Measurements from ENCODE around the gene TAS2R1.
"Not testable (repeated sequence)": the region's sequence is repeated elsewhere in the genome, so short reads cannot be mapped to it uniquely, and the experiment has no call there.

The TAS2R1 gene

GRCh38 chr5:9621379-9621903 lies 8.7 kb downstream of the TAS2R1 start:
- DNase-seq = no peak

- DNase-seq = no peak
Observed at GRCh38 chr5:9619331-9620092, 10.6 kb downstream of the TAS2R1 start.

- no peak for DNase-seq
Observed at GRCh38 chr5:9617739-9618504, 12.2 kb downstream of the TAS2R1 start.

GRCh38 chr5:9617221-9617620 lies 12.9 kb downstream of the TAS2R1 start:
- DNase-seq = no peak

- no peak for DNase-seq
Observed at GRCh38 chr5:9615331-9615730, 14.8 kb downstream of the TAS2R1 start.

GRCh38 chr5:9613360-9613759 lies 16.8 kb downstream of the TAS2R1 start:
- DNase-seq = no peak

DNA sequence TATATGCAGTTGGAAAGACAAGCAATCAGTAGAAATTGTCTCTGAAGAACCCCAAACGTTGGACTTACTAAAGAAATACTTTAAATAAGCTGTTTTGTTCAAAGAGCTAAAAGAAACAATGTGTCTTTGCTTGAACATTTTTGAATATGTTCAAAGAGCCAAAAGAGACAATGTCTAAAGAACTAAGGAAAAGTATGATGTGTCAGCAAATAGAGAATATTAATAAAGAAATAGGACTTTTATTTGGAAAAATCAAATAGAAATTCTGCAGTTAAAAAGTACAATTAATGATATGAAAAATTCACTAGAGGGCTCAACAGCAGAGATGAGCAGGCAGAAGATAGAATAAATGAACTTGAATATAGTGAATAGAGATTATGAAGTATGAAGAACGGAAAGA lies 19.2 kb downstream of the TAS2R1 start:
- no peak for DNase-seq

- no peak for DNase-seq
Observed at GRCh38 chr5:9610364-9610763, 19.8 kb downstream of the TAS2R1 start.

DNA sequence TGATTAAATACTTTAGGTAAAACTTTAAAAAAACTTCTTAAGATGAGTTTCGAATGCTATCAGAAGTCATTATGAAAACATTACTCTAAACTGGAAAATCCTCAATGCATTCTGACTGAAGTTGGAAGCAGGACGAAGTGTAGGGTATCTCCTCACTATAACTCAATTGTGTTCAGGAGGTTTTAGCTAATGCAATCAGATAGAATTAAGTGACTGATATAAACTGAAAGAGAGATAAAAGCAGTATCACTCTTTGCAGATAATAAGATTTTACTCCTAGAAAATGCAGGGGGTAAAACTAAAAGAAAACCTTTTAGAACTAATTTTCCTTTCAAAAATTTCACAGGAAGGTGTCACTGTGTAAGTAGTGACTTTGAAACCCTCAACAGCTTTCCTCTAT lies 22.1 kb downstream of the TAS2R1 start:
- DNase-seq = no peak

DNA sequence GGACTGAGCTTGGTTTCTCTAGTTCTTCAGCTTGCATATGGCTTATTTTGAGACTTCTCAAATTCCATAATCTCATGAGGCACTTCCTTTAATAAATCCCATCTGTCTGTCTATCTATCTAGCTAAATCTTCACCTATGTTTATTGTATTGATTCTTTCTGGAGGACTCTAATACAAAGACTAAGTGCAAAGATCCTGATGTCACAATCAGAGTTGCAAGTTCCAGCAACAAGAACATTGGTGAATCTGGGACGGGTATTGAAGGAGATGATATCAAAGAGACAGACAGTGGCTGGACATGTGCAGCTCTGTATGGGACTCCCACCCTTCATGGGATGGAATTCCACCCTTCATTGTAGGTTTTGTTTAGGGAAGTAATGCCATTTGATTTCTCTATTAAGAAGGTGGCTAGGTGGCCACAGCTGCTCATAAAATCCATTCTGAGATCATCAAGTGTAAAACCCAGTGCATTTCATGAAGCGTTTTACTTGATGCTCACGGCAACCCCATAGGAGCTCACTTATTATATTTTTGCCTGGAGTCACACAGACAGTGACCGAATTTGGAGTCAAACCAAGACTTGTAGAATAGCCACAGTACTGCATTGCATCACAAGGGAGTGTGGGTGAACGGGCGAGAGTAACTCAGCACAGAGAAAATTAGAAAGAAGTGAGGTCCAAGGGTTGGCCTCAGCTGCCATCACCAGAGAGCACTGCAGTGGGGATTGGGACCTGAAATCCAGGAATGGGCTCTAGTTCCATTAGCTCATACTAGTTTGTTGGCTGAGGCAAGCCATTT lies 24.9 kb downstream of the TAS2R1 start:
- DNase-seq = no peak

GRCh38 chr5:9604416-9604815 lies 25.7 kb downstream of the TAS2R1 start:
- DNase-seq = no peak

DNA sequence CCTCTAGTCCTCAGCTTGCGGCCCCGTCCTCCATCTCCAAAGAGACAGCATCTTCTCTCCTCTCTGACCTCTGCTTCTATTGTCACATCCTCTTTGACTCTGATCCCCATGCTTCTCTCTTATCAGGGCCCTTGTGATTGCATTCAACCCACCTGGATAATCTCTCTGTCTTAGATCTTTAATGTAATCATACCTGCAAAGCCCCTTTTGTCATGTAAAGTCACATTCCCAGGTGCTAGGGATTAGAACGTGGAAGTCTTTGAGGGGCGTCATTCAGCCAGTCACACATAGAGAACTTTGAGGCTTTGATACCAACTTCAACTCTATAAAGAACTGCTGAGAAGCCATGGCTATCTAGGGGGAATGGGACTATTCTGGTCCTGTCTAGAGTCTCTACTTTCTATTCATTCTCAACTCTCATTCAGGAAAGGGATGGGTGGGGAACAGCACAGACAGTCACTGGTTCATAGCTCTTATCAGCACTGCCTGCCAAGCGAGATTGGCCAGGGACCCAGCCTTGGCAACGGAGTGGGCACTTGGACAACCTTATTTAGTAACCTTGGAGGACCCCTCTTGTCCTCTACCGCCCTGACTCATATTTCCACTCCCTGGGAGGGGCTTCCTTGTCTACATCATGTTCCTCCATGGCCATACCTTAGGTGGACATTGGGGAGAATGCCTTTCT lies 29.0 kb downstream of the TAS2R1 start:
- DNase-seq = no peak

DNA sequence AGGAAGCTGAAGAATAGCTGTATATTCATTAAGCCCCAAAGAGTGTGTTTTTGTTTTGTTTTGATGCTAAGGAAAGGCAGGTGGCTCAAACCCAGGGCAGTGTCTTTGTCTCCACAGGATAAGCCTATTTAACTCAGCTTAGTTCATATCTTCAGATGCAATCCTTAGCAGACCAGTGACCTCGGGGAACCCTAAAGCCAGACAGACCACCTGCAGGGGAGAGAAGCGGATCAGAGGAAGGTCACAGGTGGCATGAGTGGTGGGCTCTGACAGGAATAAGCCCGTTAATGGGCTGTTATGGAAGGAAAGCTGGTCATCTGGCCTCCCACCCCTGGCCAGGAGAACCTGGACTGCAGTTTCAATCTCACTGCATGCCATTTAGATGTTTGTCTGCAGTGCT lies 30.8 kb downstream of the TAS2R1 start:
- no peak for DNase-seq

GRCh38 chr5:9598329-9598728 lies 31.8 kb downstream of the TAS2R1 start:
- DNase-seq = not testable (repeated sequence)

DNA sequence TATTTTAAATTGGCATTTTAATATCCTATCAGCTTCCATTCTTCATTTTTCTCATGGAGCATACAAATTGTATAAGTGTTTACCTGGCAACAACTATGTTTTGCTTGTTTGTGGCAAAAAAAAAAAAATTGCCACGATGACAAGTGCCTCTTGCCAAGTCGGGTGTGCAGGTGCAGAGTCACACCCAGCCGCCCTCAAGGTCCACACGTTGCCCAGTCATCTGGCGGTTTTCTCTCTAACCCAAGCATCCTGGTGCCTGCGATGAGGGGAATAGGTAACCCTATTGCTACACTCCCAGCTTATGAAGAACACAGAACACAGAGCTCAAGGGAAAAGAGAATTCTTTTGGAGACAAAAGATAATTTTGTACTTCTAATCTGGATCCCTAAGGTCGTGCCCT lies 32.8 kb downstream of the TAS2R1 start:
- not testable (repeated sequence) for DNase-seq

GRCh38 chr5:9596824-9597223 lies 33.3 kb downstream of the TAS2R1 start:
- DNase-seq = no peak

DNA sequence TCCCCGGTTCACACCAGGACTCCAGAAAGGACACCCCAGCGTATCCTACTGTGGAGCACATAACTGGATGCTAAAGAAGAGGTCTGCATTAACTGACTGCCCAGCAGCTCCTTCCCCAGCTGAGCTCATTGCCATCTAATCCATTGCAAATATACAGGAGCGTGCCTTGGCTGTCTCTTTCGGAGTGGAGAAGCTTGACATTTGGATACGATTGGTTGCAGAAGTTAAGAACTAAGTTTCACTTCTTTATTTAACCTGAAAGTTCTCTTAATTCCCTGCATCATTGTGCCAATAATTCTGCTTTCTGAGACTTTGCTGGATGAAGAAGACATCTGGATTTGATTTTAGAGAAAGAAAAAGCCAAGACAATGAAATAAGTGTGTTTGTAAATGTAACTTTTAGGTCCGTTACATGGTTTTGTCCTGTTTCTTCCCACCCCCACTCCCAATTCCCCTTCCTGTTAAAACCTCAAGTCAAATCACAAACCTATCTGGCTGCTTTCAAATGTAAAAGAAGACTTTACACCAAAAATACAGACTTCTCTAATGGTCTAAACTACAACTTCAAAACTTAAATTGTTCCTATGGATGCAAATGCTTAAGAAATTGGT lies 33.9 kb downstream of the TAS2R1 start:
- DNase-seq = no peak

DNA sequence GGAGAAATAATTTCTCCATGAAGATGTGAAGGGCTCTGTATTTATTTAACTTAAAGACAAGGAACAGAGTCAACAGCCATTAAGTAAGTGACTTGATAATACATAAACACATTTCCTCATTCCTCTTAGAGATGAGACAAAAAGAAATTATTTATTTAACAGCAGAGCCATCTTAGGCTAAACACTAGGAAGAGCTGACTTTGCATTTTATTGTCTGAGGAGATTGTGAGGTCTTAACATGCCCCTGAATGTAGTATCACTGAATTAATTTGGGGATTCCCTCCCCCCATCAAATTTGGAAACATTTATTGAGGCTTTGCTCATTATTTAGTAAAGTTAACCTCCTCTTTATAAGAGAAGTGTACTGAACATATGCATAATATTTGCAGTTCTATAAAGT lies 35.2 kb downstream of the TAS2R1 start:
- DNase-seq = no peak

- no peak for DNase-seq
Observed at GRCh38 chr5:9589049-9589835, 40.9 kb downstream of the TAS2R1 start.

DNA sequence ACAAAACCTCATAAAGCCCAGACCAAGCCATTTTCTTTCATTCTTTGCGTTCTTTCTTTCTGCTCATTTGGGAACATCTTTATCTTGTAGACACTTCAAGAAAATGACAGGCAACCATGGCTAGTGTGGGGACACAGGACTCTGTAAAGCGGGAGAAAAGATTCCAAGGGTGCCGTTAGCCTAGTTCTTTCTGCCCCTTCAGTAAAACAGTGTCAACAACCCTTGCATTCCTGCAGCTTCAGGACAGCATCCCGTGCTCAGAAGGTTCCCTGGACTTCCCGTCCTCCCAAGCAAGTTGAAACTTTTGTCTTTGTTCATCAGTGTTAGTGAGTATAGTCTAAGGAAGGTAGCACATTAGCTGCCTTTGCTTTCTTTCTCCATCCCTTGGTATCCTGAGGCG lies 41.9 kb downstream of the TAS2R1 start:
- no peak for DNase-seq

DNA sequence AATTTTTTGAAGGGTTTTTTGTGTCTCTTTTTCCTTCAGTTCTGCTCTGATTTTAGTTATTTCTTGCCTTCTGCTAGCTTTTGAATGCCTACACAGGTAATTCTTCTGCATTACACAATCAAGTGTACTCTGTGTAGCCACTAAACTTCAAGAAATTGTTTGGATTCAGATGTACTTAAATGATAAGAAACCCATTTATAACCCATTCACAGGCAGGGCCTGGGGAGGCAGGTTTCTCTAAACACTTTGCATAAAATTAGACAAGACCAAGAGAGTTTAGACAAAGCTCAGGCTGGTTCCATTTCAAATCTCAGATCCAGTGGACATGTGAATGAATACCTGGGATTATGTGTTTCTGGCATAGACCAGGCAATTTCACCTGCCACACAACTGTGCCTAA lies 43.0 kb downstream of the TAS2R1 start:
- DNase-seq = no peak

DNA sequence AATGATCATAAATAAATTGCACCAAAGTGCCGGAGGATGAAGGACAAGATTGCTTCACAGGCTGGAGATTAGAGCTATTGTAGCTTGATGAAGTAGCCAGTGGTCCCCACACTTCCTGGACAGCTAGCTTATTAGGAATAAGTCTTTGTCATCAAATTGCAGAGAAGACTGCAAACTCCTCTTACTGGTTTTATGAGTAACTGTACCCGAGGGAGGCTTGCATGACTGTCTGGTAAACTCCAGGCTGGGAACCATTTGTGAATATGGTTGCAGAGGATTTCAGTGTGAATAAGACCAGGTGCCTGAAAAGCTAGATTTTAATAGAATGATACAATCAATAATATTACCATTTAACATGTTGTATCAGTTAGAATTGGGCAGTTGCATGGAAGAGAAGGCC lies 47.7 kb downstream of the TAS2R1 start:
- no peak for DNase-seq
